GM12874 (cell line): Measurements from ENCODE around the gene IGSF21.

Experiments
- TF ChIP-seq, protein P1 (sequence below): IDR thresholded peaks from 2 replicates; pipeline ENCODE4 v1.5.1; 2011; ENCODE audit warnings: low read depth, mild to moderate bottlenecking, control low read depth, low read length, moderate library complexity; ENCODE audit not compliant: insufficient read depth

Gene IGSF21

GRCh38 chr1:18414872-18415447 lies 307.4 kb downstream of the IGSF21 start:
- TF ChIP-seq, protein P1, sequence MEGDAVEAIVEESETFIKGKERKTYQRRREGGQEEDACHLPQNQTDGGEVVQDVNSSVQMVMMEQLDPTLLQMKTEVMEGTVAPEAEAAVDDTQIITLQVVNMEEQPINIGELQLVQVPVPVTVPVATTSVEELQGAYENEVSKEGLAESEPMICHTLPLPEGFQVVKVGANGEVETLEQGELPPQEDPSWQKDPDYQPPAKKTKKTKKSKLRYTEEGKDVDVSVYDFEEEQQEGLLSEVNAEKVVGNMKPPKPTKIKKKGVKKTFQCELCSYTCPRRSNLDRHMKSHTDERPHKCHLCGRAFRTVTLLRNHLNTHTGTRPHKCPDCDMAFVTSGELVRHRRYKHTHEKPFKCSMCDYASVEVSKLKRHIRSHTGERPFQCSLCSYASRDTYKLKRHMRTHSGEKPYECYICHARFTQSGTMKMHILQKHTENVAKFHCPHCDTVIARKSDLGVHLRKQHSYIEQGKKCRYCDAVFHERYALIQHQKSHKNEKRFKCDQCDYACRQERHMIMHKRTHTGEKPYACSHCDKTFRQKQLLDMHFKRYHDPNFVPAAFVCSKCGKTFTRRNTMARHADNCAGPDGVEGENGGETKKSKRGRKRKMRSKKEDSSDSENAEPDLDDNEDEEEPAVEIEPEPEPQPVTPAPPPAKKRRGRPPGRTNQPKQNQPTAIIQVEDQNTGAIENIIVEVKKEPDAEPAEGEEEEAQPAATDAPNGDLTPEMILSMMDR: no peak

GRCh38 chr1:18415448-18416027 lies 307.9 kb downstream of the IGSF21 start:
- TF ChIP-seq, protein P1: no peak

DNA sequence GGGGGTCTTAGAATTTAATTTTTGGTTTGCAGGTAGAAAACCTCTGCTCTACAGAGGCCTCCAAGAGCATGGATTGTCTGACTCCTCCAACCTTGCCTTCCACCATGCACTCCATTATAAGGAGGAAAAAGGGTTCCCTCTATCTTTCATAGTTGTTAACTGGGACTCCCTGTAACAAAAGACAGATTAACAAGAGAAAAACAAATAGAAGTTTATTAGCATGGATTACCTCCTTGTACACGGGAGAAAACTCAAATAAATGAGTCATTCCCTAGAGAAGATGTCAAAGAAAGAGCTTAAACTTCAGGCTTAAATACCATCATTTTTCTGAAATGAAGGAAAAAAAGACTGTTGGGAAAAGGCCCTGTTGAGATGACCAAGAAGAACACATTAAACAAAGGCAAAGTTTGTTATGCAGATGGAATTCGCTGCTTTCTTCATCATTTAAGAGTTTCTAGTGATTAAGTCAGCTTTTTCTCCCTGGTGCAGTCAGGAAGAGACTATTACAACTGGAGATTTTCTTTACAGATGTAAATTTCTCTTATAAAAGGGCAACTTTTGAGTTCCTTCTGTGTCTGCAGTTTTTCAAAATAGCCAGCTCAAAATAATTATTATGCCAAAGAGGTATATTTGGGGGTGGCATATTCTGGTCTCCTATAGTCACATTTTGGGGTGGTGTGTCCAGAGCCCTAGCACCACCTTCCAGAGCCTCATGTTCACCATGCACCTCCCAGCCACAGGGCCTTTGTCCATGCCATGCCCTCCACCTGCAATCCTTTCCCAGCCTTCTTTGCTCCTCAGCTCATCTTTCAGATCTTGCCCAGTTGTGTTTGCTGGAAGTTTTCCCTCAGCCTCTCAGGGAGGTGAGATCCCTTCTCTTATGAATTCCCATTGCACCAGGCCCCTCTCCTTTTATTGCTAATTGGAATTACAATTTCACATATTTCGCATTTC lies 310.0 kb downstream of the IGSF21 start:
- TF ChIP-seq, protein P1: no peak

- TF ChIP-seq, protein P1: no peak
These were observed 311.7 kb downstream of the IGSF21 start for GRCh38 chr1:18419113-18419844.

GRCh38 chr1:18419845-18420184 lies 312.2 kb downstream of the IGSF21 start:
- TF ChIP-seq, protein P1: no peak

DNA sequence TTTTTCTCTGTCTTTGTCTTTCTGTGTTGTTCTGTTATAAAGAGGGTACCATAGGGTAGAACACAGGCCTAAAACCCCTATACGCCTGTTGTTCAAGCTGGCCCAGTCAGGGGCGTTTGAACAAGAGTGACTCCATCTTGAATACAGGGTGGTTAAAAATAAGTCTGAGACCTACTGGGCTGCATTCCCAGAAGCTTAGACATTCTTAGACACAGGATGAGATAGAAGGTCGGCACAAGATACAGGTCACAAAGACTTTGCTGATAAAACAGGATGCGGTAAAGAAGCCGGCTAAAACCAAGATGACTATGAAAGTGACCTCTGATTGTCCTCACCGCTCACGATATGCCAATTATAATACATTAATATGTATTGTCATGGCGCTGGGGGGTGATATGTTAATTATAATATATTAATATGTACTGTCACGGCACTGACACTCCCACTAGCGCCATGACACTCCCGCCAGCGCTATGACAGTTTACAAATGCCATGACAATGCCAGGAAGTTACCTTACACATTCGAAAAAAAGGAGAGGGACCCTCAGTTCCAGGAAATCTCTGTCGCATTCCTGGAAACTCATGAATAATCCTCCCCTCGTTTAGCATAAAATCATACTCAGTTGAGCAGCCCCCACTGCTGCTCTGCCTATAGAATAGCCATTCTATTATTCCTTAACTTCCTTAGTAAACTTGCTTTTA lies 314.6 kb downstream of the IGSF21 start:
- TF ChIP-seq, protein P1: no peak
